Stimulated activated CD4-positive, alpha-beta T cell treated with anti-CD3 and anti-CD28 coated beads, Interleukin-12 subunit alpha, Interleukin-12 subunit beta, amount 100 ng/mL, for 24 hours (primary cell): ENCODE measurements around the gene PLEKHH1.

Experiments used
- DNase-seq, 2 experiments: peaks; one replicate each; pipeline ENCODE4 v3.0.0-alpha.2; 2020; ENCODE audit warnings: low read depth in 2 of 2

Gene PLEKHH1

DNA sequence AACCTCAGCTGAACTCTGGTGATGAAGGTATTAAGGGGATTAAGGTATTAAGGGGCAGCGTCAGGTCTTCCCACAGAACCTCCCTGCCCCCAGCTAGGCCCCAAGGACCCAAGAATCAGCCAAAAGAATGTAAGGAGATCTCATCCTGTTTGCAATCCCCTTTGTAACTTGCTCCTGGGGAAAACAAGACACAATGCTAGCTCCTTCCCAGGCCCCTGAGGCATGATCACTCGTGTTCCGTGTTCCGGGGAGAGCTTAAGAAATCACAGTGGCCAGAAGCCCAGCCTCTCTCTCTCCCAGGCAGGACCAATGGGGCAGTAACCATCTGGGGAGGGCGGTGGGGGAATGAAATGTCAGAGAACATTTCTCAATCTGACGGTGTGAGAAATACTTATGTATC lies 33.8 kb downstream of the PLEKHH1 start:
- no peak for DNase-seq

DNA sequence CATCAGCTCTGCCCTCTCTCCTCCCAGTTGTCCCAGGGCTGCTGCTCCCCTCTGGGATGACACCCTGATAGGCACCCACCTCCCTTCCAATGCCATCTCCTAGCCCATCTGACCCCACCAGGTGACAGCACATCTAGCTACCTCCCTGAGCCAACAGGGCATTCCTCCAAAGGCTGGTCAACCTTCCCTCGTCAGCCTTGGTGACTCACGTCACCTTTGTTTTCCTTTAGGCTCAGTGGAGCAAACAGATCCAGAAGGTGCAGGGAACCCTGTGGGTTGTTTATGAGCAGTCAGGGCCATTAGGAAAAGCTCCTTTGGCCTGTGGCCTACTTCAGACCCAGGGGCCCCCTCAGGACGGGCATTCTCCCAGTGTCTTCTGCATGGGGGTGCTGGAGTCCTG lies 34.6 kb downstream of the PLEKHH1 start:
- DNase-seq = no peak

DNA sequence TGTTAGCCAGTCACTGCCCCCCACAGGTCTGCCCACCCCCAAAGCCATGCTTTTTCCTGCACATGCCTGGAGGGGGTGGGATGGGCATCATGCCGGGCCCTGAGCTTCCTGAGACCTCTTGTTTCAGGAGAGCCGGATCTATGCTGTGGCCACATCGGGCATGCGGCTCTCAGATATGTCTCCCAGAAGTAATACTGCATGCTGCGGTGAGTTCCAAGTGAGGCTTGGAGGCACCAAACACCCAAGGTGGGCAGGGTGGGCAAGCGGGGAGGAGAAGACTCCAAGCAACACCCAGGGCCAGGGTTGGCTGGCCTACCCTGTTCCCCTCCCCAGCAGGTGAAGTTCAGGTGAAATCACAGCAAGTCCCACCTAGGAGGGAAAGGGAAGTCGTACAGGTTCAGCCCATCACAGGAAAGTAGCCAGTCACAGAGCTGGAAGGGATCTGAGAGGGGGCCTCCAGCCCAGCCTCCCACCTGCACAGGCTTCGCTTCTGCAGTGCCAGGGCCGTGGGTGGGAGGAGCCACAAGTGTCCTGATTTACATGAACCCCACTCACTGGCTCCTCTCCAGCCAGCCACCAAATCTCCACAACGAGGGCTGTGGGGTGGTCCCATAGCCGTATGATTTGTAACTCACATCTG lies 36.0 kb downstream of the PLEKHH1 start:
- DNase-seq = no peak

DNA sequence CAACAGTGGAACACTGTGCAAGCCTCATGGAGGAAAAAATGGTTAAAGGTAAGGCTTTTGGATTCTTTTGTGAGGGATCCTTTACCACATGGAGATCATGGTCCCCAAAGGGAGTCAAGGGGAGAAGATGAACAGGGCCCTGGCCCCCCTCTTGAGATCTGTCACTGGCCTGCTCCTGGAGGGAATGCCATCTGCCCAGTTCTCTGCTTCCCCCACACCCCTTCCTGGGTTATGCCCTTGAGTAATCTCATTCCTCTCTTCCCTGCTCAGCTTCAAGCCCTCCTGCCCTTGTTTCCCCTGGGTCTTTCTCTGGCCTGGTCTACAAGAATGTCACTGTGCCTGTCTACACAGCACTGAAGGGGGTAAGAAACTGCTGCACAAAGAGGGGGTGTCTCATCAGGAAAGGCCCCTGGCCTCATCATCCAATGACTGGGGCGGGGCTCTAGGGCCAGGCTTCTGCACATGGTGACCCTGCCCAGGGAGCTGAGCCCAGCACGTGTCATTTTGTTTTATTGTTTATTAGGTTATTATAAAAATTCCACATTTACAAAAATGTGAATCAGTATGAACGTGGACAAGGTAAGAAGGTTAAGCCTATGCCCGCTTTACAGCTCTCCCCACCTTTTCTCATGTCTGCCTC lies 36.7 kb downstream of the PLEKHH1 start:
- no peak for DNase-seq

DNA sequence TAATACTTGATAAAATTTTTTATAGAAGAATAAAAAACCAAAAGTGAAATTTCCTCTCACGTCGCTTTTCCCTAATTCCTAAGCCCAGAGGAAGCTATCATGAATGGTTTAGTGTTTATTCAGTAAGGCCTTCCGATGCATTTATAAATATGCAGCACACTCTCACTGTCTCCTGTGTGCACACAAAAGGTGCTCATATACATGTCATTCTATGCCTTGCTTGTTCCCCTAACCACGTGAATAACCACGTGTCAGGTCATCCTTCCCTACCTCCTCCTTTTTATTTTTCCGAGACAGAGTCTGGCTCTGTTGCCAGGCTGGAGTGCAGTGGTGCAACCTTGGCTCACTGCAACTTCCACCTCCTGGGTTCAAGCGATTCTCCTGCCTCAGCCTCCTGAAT lies 37.4 kb downstream of the PLEKHH1 start:
- no peak for DNase-seq

DNA sequence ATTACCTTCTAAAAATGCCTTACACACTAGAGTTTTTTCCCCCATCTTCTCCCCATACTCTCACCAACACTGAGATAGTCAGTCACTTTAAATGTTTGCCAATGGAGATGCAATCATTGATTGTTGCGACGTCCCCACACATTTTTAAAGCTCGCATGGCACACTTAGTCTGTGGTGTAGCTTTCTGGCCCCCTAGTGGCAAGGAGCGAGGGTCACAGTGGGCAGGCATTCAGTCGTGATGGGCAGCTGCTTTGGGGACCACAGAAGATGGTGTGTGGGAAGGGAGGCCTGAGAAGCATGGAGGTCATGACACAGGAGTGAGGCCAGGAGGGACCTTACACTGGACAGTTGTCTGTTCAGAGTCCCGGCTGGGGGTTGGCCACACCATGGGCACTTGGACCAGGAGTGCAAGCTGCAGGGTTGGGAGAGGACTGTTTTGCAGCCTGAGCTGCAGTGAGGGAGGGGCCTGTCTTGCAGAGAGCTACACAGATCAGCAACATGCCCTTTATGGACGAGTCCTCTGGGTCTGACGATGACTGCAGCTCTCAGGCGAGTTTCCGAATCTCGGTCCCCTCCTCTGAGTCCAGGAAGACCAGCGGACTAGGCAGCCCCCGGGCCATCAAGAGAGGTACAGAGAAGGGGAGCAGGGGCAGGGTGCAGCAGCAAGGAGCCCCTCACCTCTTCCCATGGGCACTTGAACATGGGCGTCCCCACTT lies 38.3 kb downstream of the PLEKHH1 start:
- peak; percentile 38 to 58 for DNase-seq

DNA sequence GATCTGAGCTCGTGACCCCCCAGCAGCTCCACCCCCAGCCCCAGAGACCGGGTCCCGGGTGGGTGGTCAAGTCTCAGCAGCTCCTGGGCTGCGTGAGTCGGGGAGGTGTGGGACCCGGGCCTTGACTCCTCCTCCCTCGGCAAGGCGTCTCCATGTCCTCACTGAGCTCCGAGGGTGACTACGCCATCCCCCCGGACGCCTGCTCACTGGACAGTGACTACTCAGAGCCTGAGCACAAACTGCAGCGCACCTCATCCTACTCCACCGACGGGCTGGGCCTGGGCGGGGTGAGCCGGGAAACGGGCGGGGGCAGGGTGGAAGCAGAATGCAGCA lies 38.9 kb downstream of the PLEKHH1 start:
- no peak for DNase-seq

DNA sequence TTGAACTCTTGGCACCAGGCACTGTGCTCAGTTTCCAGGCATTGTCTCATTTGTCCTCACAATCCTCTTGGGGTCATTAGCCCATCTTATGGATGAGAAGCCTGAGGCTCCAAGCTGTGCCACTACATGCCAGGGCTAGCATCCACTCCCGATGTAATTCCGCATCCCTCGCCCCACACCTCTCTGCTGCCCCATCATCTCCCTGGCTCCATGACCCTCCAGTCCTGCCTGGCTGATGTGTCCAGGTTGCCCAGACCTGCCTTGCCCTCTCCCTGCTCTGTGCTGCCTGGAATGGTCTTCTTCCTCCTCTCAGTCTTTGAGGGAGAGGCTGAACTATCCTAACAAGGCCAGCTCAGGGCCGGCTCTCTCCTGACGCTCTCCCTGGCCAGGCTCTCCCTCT lies 39.5 kb downstream of the PLEKHH1 start:
- DNase-seq = no peak

DNA sequence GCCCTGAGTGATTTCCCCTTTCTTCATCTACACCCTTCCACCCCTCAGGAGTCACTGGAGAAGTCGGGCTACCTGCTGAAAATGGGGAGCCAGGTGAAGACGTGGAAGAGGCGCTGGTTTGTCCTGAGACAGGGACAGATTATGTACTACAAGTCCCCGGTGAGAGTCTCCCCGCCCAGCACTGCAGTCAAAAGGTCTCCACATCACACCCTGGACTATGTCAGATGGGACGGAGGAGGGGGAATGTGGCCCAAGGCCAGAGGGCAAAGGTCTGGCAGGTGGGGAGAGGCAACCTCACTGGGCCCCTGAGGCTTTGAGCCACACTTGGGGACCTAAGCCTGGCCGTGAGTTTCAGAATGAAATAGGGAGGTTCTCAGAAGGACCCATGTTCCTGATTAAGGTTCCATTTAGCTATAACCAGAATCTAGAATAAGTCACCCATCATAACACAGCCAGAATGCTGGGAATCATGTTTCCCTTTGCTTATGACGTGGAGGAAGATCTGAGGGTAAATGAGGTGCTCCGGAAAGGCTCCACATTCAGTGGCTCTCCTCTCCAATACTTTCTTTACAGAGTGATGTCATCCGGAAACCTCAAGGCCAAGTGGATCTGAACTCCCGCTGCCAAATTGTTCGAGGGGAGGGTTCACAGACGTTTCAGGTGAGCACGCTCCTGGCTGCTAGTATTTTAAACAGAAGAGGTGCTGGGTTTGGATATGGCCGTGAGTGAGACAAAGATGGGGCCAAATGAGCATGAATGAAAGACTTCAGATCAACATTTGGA lies 40.3 kb downstream of the PLEKHH1 start:
- DNase-seq = no peak

DNA sequence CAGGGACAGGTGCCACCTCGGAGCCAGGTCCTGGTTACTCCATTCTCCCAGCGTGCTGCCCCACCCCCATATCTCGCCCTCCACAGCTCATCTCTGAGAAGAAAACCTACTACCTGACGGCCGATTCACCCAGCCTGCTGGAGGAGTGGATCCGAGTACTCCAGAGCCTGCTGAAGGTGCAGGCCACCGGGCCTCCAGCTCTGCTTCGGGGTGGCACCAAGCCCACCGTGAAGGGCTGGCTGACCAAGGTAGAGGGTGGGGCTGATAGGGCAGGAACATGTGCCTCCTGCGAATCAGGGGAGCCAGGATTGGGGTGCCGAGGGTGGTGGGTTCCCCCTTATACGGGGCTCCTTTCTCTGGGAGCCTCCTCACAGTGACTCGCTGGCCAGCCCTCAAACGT lies 41.1 kb downstream of the PLEKHH1 start:
- no peak for DNase-seq

DNA sequence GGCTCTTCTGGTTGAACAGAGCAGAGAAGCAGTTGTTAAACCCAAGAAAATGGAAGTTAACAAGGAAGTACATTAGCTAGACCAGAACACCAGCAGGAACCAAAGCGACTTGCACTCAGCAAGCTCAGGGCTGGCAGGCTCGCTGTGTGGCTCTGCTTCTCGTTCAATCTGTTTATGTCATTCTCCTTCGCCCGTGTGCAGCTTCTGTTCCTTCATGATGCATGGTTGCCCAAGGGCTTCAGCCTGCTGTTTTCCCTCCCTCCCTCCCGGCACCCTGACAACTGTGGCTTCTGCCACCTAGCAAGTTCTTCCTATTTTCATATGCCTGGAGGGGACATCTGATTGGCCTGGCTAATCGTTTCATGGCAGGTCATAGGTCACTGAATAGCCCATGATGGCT lies 41.7 kb downstream of the PLEKHH1 start:
- DNase-seq = no peak

DNA sequence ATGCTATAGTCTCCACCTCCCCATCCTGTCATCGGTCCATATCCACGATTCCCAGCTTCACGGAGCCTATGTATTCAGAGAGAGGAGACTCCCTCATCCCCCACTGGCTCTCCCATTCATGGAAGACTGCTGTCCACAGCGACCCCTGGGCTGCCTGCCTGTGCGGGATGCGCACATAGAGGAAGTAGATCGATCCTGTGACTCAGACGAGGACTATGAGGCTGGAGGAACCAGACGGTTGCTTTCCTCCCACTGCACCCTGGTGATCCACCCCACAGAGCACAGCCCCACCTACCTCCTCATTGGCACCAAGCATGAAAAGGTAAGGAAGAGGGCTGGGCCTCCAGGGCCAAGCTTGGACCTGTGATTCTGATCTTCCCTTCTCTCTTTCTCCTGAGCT lies 42.6 kb downstream of the PLEKHH1 start:
- DNase-seq = no peak

DNA sequence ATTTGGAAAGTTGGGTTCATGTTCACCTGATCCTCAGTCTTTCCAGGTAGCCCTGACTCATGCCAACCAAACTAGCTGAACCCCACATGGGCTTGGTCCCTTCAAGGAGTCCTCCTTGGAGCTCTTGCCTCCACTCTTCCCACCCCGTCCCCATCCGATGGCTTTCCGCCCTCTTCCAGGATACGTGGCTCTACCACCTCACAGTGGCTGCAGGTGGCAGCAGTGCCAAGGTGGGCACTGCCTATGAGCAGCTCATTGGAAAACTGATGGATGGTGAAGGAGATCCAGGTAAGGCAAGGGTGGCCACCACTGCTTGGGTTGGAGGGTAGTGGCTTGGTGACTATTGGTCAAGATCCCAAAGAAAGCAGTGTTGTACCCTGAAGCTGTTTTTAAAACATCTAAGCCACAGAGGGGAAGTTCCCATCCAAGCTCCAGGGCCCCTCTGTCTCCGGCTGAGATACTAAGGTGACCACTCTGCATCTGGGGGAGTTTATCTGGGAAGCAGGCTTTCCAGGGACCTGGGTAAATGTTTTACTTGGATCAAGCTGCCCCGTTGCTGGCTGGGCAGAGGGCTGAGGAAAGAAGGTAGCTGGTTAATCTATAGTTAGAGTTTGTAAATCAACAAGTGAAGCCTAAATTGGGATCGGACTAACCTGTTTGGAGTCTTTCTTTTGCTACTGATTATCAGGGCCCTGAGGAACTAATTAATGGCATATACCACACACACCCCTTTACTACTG lies 43.3 kb downstream of the PLEKHH1 start:
- no peak for DNase-seq

DNA sequence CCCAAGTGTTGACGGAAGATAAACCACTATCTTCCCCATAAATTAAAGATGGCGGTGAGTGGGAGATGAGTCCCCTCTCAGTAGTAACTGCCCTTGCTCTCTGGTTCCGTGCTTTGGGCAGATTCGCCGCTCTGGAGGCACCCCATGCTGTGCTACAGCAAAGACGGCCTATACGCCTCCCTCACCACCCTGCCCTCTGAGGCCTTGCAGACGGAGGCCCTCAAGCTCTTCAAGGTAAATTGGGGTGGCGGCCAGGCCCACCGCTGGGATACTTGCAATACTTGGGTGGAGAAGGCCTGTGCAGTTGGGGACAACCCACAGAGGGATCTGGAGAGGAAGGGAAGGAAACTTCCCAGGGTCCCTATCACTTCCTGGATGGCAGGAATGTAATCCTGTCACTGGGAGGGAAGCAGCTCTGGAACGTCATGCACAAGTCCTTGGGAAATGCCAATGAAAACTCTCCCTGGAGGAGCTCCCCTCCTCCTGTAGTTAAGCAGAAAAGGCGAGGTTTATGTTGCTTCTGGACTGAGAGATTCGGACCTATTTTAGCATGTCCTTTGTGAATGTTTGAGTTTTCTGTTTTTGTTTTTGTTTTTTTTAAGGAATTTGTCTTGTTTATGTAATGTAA lies 44.2 kb downstream of the PLEKHH1 start:
- no peak for DNase-seq

DNA sequence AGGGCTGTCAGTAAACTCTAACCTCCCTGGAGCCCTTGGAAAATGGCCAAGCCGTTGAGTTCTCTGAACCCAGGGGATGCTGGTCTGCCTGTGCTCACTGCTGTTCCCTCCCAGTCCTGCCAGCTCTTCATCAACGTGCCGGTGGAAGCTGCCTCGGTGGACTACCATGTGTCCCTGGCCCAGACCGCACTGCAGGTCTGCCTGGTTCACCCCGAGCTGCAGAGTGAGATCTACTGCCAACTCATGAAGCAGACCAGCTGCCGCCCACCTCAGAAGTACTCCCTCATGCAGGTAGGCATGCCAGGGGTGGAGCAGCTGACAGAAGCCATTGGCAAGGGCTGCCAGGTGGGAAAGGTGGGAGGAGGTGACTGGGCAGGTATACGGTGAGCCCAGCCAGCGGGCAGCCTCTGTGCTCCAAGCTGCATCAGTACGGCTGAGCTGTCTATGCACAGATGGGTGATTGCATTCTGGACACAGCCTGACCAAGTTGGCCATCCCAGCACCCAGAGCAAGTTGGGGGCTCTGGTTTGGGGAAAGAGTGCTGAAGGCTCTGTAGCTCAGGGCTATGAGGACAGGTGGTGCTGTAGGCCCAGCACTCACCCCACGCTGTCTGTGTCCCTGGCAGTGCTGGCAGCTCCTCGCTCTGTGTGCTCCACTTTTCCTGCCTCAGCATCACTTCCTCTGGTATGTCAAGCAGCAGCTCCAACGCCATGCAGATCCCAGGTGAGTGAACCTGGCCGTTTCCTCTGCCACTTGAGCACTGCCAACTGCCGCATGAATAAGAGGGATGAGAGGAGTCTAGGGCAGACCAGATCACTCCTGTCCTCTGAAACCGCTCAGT lies 45.0 kb downstream of the PLEKHH1 start:
- DNase-seq = no peak

DNA sequence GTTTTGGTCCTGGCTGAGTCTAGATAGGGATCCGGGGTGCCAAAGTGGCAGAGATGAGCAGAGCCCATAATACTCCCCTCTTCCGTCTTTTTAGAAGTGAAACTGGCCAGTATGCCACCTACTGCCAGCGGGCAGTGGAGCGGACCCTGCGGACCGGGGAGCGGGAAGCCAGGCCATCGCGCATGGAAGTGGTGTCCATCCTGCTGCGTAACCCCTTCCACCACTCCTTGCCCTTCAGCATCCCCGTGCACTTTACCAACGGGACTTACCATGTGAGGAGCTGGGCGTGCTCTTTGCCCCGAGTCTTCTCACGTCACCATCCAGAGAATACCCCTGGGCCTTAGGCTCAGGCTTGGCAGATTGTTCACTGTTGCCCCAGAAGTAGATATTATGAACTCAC lies 46.0 kb downstream of the PLEKHH1 start:
- no peak for DNase-seq

DNA sequence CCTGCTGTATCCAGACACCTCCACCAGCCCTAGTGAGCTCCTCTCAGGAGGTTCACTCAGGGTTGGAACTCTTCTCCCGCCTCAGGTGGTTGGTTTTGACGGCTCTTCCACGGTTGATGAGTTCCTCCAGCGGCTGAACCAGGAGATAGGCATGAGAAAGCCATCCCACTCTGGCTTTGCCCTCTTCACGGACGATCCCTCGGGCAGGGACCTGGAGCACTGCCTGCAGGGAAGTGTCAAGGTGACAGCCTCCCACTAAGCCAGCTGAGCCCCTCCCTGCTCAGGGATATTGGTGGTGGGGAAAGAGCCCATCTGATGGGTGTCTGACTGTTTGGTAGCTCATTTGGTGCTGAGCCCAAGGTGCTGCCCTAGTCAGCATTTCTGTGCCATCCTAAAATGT lies 46.5 kb downstream of the PLEKHH1 start:
- no peak for DNase-seq

DNA sequence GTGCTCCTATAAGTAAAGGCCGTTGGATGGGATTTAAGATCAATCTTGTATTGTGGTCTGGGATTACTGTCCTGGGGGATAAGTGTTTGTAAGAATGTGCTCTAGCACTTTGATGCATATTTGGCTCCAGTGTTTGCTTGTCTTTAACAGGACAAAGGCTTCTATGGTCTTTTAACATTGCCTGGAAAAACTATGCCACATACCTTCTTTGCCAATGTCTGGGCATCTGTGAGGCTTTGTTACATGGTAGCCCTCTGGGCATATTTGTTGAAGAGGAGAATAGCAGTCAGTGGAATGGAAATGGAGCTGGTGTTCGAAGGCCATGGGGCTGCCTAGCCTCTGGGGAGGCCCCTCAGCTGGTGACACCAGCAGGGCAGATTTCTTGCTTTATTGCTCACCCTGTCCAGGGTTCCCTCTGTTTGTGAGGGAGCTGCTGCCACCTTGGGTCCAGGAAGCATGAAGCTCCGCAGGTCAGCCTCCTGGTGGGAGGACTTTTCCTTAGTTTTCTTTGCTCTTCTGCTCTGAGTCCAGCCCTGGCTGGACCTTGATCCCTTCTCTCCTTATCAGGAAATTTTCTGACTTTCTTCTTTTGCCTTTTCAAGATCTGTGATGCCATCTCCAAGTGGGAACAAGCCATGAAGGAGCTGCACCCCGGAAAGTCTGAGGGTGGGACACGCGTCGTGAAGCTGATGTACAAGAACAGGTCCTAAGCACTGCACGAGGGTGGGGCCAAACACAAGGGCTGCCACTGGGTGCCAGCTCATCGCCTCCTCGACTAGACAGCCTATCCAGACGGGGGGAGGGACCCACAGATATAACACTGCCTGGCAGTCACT lies 47.5 kb downstream of the PLEKHH1 start:
- DNase-seq = no peak

DNA sequence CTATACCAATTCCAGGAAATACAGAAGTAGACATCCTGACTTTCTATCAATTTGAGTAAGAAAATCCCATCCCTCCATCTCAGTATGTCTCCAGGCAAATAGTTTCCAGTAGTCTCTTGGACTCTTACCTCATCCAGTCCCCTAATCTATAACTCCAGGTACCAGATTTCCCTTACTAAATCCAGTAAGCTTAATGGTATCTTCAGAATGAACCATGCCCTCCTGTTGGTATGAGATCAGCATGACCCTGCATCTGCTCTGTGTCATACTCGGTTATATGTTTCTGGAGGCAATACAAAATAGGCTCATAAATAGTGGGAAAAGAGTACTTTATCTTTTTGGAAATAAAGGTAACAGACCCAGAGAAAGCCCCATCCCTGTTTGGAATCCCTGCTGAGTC lies 48.6 kb downstream of the PLEKHH1 start:
- no peak for DNase-seq

DNA sequence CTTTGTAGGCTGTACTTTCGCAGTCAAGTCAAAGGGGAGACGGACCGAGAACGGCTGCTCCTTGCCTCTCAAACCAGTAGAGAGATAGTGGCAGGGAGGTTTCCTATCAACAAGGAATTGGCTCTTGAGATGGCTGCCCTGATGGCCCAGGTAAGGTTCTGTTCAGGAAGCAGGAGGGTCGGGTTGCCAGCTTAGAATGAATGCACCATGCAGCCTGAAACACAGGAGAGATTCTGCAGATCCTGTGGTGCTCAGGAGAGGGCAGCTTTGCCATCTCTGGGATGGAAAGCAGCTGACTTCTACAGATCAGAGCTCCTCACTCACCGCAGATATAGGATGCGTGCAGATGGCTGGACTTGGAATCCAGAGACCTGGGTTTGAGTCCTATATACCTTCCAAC lies 49.0 kb downstream of the PLEKHH1 start:
- no peak for DNase-seq
